GM23248 (cell line): ENCODE data around the gene SLC1A7. TPM values are rescaled to one million over a fixed set of nuclear protein-coding genes. Genes with fewer than 3 reads are reported as not detected.

Experiments used
- DNase-seq: peaks from one replicate; pipeline ENCODE4 v3.0.0-alpha.2; 2015
- H2AFZ ChIP-seq: fragments of 200-600 bp; sonication (generic); 2 replicates; pipeline ENCODE4 v1.6.1; 2016; ENCODE audit warnings: antibody characterized with exemption
- H3F3A ChIP-seq: fragments of 200-600 bp; sonication (generic); 2 replicates; pipeline ENCODE4 v1.6.1; 2016; ENCODE audit warnings: mild to moderate bottlenecking, antibody characterized with exemption, mixed run types; ENCODE audit not compliant: insufficient read depth
- H3K27ac ChIP-seq: fragments of 200-600 bp; sonication (generic); 2 replicates; pipeline ENCODE4 v1.5.1; 2016; ENCODE audit warnings: mild to moderate bottlenecking
- H3K27me3 ChIP-seq: fragments of 200-600 bp; sonication (generic); replicated peaks from 2 replicates; pipeline ENCODE4 v1.6.1; 2016; ENCODE audit warnings: mild to moderate bottlenecking; ENCODE audit not compliant: insufficient read depth
- H3K36me3 ChIP-seq: fragments of 200-600 bp; sonication (generic); 2 replicates; pipeline ENCODE4 v1.6.1; 2016; ENCODE audit warnings: low read depth, mild to moderate bottlenecking
- H3K4me1 ChIP-seq: fragments of 200-600 bp; sonication (generic); 2 replicates; pipeline ENCODE4 v1.6.1; 2016; ENCODE audit warnings: mild to moderate bottlenecking; ENCODE audit not compliant: insufficient read depth
- H3K4me2 ChIP-seq: fragments of 200-600 bp; sonication (generic); one replicate; pipeline ENCODE4 v1.6.1; 2016; ENCODE audit warnings: mild to moderate bottlenecking; ENCODE audit not compliant: unreplicated experiment
- H3K4me3 ChIP-seq: fragments of 200-600 bp; sonication (generic); 2 replicates; pipeline ENCODE4 v1.5.1; 2016; ENCODE audit warnings: mild to moderate bottlenecking
- H3K79me2 ChIP-seq: fragments of 200-600 bp; sonication (generic); 2 replicates; pipeline ENCODE4 v1.6.1; 2016; ENCODE audit warnings: mild to moderate bottlenecking; ENCODE audit not compliant: insufficient read depth
- H3K9ac ChIP-seq: fragments of 200-600 bp; sonication (generic); 2 replicates; pipeline ENCODE4 v1.6.1; 2016; ENCODE audit warnings: mild to moderate bottlenecking
- H3K9me2 ChIP-seq: fragments of 200-600 bp; sonication (generic); 2 replicates; pipeline ENCODE4 v1.6.1; 2016; ENCODE audit warnings: mixed run types, mild to moderate bottlenecking, moderate library complexity; ENCODE audit not compliant: insufficient read depth
- H3K9me3 ChIP-seq: fragments of 200-600 bp; sonication (generic); one replicate; pipeline ENCODE4 v1.6.1; 2017; ENCODE audit warnings: low read depth
- H4K20me1 ChIP-seq: fragments of 200-600 bp; sonication (generic); 2 replicates; pipeline ENCODE4 v1.6.0; 2016; ENCODE audit not compliant: insufficient read depth
- EZH2 ChIP-seq: fragments of 200-600 bp; sonication (generic); IDR thresholded peaks from 2 replicates; pipeline ENCODE4 v1.6.1; 2018; ENCODE audit warnings: antibody characterized with exemption, mild to moderate bottlenecking; ENCODE audit not compliant: insufficient read depth, poor library complexity, severe bottlenecking
- EZH2phosphoT487 ChIP-seq: fragments of 200-600 bp; sonication (generic); IDR thresholded peaks from 2 replicates; pipeline ENCODE4 v1.6.1; 2018; ENCODE audit warnings: antibody characterized with exemption, moderate library complexity, mild to moderate bottlenecking, low read depth; ENCODE audit not compliant: insufficient read depth
- WGBS, 2 experiments: methylation state at CpG; one replicate each; pipeline ENCODE4 v1.1.6; 2015 to 2017; ENCODE audit warnings: low lambda C conversion rate in 2 of 2, low coverage in 1 of 2; ENCODE audit errors: missing lambda C conversion rate in 2 of 2; 5-methylcytosine and 5-hydroxymethylcytosine counted together
- in situ Hi-C: fragments of 300-500 bp; cut with MboI; formaldehyde crosslinking; loops from 2 replicates; pipeline ENCODE4 v1.15.0; 2020
- polyA plus RNA-seq: library from polyadenylated mRNA; unstranded; fragments of >200 nt; fragmentation: Nextera tagmentation; extraction: Ambion mirVana; gene quantifications from 2 replicates; pipeline ENCODE4 v1.2.1, GENCODE V29; 2016
- total RNA-seq: library from RNA; depleted of rRNA; stranded (reverse); fragments of >200 nt; shearing (Covaris generic); gene quantifications from 2 replicates; pipeline ENCODE4 v1.2.3, GENCODE V29; 2014

SLC1A7 gene
- total and polyA plus RNA-seq, 2 experiments from 2014 or later = 0.51 TPM; not detected in 1

- peak; percentile 96 for DNase-seq
- in situ Hi-C loops = no loop called here
- Histone ChIP-seq H3K27me3 (no peaks in the 10 kb centered on the region), H3K9me3 (peaks cover 7% of the 10 kb centered on the region), H2AFZ (no peak overlapping the region), H3K9ac (peak overlapping the region; percentile 15; the same call in 1 of the 2 replicates), H3K4me3 (no peak overlapping the region), H3F3A (peaks cover 54% of the 10 kb centered on the region), H3K79me2 (no peaks in the 10 kb centered on the region), H3K36me3 (no peaks in the 10 kb centered on the region), H3K4me1 (peaks cover 37% of the 10 kb centered on the region), H3K27ac (peak overlapping the region; percentile 84), H3K4me2 (no peak overlapping the region), H3K9me2 (no peaks in the 10 kb centered on the region), H4K20me1 (no peaks in the 10 kb centered on the region)
- TF ChIP-seq EZH2phosphoT487 (peak; percentile 80), EZH2 (no peak)
- WGBS, 2 experiments = 40 to 44% methylated on average over 15 of the region's 15 CpGs
These were observed 34.7 kb downstream of the SLC1A7 start for GRCh38 chr1:53107570-53108322.

GRCh38 chr1:53107090-53107489, 35.3 kb downstream of the SLC1A7 start:
- Histone ChIP-seq H3K27ac (peak overlapping the region; percentile 84), H3K36me3 (no peaks in the 10 kb centered on the region), H3K4me3 (no peak overlapping the region), H4K20me1 (no peaks in the 10 kb centered on the region), H3K4me1 (peaks cover 34% of the 10 kb centered on the region), H3K9me3 (peaks cover 5% of the 10 kb centered on the region), H3K79me2 (no peaks in the 10 kb centered on the region), H3K4me2 (no peak overlapping the region), H3F3A (peaks cover 51% of the 10 kb centered on the region), H2AFZ (no peak overlapping the region), H3K9ac (peak overlapping the region; percentile 47), H3K27me3 (no peaks in the 10 kb centered on the region), H3K9me2 (no peaks in the 10 kb centered on the region)
- DNase-seq = no peak
- 84 to 85% methylated on average over 7 of the region's 7 CpGs for WGBS, 2 experiments
- in situ Hi-C loops = no loop called here
- TF ChIP-seq EZH2phosphoT487 (no peak), EZH2 (no peak)

- H3K4me3 ChIP-seq = no peak overlapping the region
- H3K9me2 ChIP-seq = no peaks in the 10 kb centered on the region
- H3K4me2 ChIP-seq = no peak overlapping the region
- no peak overlapping the region for H3K9ac ChIP-seq
- peaks cover 27% of the 10 kb centered on the region for H3F3A ChIP-seq
- DNase-seq = no peak
- no peaks in the 10 kb centered on the region for H3K27me3 ChIP-seq
- in situ Hi-C loops = no loop called here
- no peak overlapping the region for H3K27ac ChIP-seq
- H3K4me1 ChIP-seq = peaks cover 21% of the 10 kb centered on the region
- H2AFZ ChIP-seq = no peak overlapping the region
- no peaks in the 10 kb centered on the region for H3K79me2 ChIP-seq
- TF ChIP-seq EZH2phosphoT487 = no peak
- TF ChIP-seq EZH2 = no peak
- H3K9me3 ChIP-seq = no peaks in the 10 kb centered on the region
- no peaks in the 10 kb centered on the region for H3K36me3 ChIP-seq
- WGBS, 2 experiments = 95 to 99% methylated on average over 8 of the region's 8 CpGs
- H4K20me1 ChIP-seq = no peaks in the 10 kb centered on the region
These were observed 38.0 kb downstream of the SLC1A7 start for GRCh38 chr1:53104289-53104913.

- H2AFZ ChIP-seq = no peak overlapping the region
- 26 to 49% methylated on average over 7 to 13 of the region's 13 CpGs for WGBS, 2 experiments
- in situ Hi-C loops = no loop called here
- no peaks in the 10 kb centered on the region for H3K27me3 ChIP-seq
- H3K4me2 ChIP-seq = no peak overlapping the region
- no peaks in the 10 kb centered on the region for H3K79me2 ChIP-seq
- no peaks in the 10 kb centered on the region for H4K20me1 ChIP-seq
- no peak for DNase-seq
- no peak overlapping the region for H3K4me3 ChIP-seq
- H3K36me3 ChIP-seq = no peaks in the 10 kb centered on the region
- H3K9me2 ChIP-seq = no peaks in the 10 kb centered on the region
- TF ChIP-seq EZH2 = no peak
- no peak for TF ChIP-seq EZH2phosphoT487
- H3F3A ChIP-seq = no peaks in the 10 kb centered on the region; the same call in 1 of the 2 replicates
- no peak overlapping the region for H3K9ac ChIP-seq
- peaks cover 2% of the 10 kb centered on the region for H3K4me1 ChIP-seq
- H3K27ac ChIP-seq = no peak overlapping the region
- H3K9me3 ChIP-seq = no peaks in the 10 kb centered on the region
These were observed 47.9 kb downstream of the SLC1A7 start for GRCh38 chr1:53094533-53094919.
